ENCODE data around the gene EIF3B. TPM values are rescaled to one million over a fixed set of nuclear protein-coding genes. Genes with fewer than 3 reads are reported as not detected.
"Not testable (repeated sequence)": the region's sequence is repeated elsewhere in the genome, so short reads cannot be mapped to it uniquely, and the experiment has no call there.

EIF3B gene
- polyA plus RNA-seq, 12 donors = 96.0 to 123 (median 108) TPM; not detected in 1

GRCh38 chr7:2374830-2375728, 20.5 kb downstream of the EIF3B start:
- DNase-seq = no peak

GRCh38 chr7:2376351-2377154, 21.9 kb downstream of the EIF3B start:
- DNase-seq = no peak

- DNase-seq = not testable (repeated sequence)
These were observed 22.9 kb downstream of the EIF3B start for GRCh38 chr7:2377492-2377891.

GRCh38 chr7:2378125-2378524, 23.5 kb downstream of the EIF3B start:
- DNase-seq = not testable (repeated sequence)

GRCh38 chr7:2379161-2379560, 24.5 kb downstream of the EIF3B start:
- DNase-seq = no peak

- DNase-seq = no peak
These were observed 25.3 kb downstream of the EIF3B start for GRCh38 chr7:2379821-2380450.

- no peak for DNase-seq
These were observed 25.8 kb downstream of the EIF3B start for GRCh38 chr7:2380461-2380860.

GRCh38 chr7:2381227-2381626, 26.6 kb downstream of the EIF3B start:
- DNase-seq = no peak

GRCh38 chr7:2381881-2382509, 27.4 kb downstream of the EIF3B start:
- DNase-seq = no peak

- no peak for DNase-seq
These were observed 29.1 kb downstream of the EIF3B start for GRCh38 chr7:2383543-2384274.

GRCh38 chr7:2384354-2385243, 30.0 kb downstream of the EIF3B start:
- no peak for DNase-seq

GRCh38 chr7:2386122-2386521, 31.5 kb downstream of the EIF3B start:
- DNase-seq = not testable (repeated sequence)

- DNase-seq = no peak
These were observed 32.5 kb downstream of the EIF3B start for GRCh38 chr7:2386964-2387669.

GRCh38 chr7:2387897-2388636, 33.4 kb downstream of the EIF3B start:
- no peak for DNase-seq

- DNase-seq = no peak
These were observed 34.0 kb downstream of the EIF3B start for GRCh38 chr7:2388637-2388954.

GRCh38 chr7:2390020-2390816, 35.6 kb downstream of the EIF3B start:
- DNase-seq = peak; percentile 30

GRCh38 chr7:2393706-2394105, 39.1 kb downstream of the EIF3B start:
- peak; percentile 28 for DNase-seq

GRCh38 chr7:2394566-2395082, 40.0 kb downstream of the EIF3B start:
- no peak for DNase-seq

Data from muscle of arm (tissue), 12 donors.